GM19468 (cell line): ENCODE measurements around the gene PDCD1LG2.

Experiments
- ATAC-seq: cut with Tn5 transposase; IDR thresholded peaks from one replicate; pipeline ENCODE4 v1.9.1; 2021; ENCODE audit warnings: mild to moderate bottlenecking, moderate library complexity, moderate number of reproducible peaks; ENCODE audit not compliant: unreplicated experiment; ENCODE audit errors: extremely low read depth

PDCD1LG2 gene

GRCh38 chr9:5592904-5593303, 82.6 kb downstream of the PDCD1LG2 start:
- no peak for ATAC-seq

DNA sequence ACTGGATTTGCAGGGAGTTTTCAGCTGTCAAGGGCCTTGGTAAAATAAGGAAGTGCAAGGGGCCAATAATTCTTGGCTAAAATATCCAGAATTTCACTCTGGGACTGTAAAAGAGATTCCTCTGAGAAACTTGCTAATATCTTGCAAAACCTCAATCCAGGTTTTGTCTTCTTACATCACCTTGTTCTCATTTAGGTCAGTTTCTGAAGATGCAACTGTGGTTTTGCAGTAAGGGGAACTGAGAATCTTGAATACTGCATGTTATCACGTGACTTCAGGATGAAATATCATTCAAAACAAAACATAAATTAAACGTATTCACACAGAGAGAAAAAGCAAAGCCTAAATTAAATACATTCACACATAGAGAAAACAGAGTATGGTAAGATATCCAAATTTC, 83.6 kb downstream of the PDCD1LG2 start:
- peak; percentile 54 for ATAC-seq

GRCh38 chr9:5596173-5596572, 85.8 kb downstream of the PDCD1LG2 start:
- no peak for ATAC-seq

GRCh38 chr9:5608298-5609225, 98.2 kb downstream of the PDCD1LG2 start:
- ATAC-seq: peak; percentile 29

DNA sequence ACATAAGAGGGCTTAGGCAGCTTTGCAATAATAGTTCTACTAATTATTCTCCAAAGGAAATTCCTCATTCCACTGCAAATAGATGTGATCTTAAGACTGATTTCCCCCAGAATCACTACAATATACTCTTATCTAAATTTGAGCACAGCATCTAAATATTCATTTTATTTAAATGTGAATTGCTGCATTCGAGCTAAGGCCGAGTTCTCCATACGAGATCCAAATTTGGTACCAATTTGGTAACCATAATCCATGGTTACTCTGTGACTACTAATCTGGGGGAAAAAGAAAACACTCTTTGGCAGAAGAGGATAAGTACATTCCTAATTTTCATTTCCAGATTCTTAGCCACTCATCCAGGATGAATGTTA, 98.9 kb downstream of the PDCD1LG2 start:
- ATAC-seq: no peak

DNA sequence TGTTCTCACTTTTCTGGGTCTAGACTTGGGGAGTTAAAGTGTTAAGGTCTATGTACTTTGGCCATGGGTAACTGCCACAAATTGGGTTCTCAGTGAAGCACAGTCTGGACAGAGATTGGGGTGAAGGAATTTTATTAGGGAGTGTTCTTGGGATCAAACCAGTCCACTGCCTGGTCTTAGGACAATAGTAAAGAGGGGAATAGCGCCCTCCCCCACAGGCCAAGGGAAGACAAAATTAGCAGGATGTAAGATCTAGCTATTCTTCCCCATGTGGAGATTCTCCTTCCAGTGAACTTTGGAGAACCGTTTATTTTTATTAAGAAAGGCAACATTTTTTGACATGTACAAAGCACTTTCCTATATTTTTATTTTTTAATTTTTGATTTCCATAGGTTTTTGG, 100.2 kb downstream of the PDCD1LG2 start:
- no peak for ATAC-seq

DNA sequence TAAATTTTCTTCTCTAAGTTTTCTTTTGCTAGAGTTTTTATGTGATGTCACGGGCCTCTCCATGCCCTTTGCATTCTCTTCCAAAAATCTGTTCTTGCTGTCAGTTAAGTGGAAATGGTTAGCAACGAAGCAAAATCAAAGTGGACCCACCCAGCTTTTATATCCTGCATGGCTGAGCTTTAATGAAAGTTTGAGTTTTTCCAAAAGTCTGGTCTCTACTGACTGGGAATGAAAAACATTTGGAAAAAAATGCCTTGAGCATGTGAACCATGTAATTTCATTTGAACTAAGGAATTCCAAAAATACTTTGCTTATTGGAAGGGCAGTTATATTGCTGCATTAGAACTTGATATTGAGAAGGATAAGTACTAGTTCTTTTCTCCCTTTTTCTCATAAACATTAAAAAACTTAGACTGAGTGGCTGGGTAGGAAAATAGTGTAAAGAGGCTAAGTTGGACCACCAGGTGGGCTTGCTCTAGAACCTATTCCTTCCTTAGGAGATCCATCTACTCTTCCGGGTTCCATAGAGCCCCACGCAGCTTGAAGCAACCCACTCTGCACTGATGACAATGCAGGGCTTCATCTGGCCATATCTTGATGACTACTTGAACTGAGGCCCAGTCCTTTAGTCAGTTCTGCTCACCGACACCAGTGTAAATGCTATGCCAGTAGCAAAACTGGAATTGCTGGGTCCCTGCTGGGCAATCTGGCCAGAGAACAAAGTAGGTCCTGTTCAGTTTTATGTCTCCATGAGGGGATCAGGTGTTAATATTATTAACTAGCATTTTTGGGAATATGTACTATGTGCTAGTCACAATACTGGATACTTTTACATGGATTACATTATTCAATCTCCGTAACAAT, 101.2 kb downstream of the PDCD1LG2 start:
- no peak for ATAC-seq

DNA sequence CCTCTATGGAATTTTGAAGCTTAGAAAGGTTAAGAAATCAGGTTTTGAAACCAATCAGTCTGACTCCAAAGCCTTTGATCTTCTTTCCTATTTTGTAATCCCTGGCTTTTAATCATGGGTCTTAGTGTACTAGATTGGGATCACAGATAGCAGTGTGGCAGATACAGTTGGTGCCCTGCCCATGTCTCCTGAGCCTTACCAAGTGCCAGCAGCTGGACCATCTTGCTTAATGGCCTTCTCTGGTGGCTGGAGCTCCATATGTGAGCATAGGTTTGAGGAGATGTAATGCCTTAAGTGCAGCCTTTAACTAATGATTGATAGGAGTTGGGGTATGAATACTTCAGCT, 101.8 kb downstream of the PDCD1LG2 start:
- no peak for ATAC-seq

DNA sequence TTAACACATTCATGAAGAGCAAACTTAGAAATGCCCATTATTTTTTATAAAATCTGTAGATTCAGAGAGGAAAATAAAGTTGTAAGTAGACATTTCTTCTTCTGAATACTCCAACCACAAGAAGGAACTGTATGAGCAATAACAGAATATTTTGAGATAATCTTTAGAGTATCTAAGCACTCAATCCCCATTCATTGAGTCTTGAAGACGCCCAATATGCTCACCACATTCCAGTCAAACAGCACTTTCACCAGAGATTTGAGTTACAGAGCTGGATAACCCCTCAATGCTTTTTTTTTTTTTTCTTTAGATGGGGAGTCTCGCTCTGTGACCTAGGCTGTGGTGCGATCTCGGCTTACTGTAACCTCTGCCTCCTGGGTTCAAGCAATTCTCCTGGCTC, 103.9 kb downstream of the PDCD1LG2 start:
- ATAC-seq: no peak

- ATAC-seq: no peak
These were observed 104.7 kb downstream of the PDCD1LG2 start for GRCh38 chr9:5614985-5615384.

- ATAC-seq: peak; percentile 95
These were observed 107.4 kb downstream of the PDCD1LG2 start for GRCh38 chr9:5617749-5618148.

DNA sequence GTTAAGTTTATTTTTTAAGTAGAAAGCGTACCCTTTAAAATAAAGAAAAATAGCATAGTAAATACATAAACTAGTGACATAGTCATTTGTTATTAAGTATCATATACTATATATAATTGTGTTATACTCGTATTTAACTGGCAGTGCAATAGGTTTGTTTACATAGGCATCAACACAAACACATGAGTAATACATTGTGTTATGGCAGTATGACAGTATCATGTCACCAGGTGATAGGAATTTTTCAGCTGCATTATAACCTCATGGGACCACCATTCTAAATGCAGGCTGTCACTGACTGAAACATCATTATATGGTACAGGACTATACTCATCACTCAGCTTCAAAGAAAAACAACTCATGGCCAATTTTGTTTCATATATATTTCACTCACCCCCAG, 110.2 kb downstream of the PDCD1LG2 start:
- ATAC-seq: no peak
